Hindlimb muscle (tissue), 1 donor: ENCODE results near the gene FKBP9. TPM values are rescaled to one million over a fixed set of nuclear protein-coding genes. Genes with fewer than 3 reads are reported as not detected.
"Not testable (repeated sequence)": the region's sequence is repeated elsewhere in the genome, so short reads cannot be mapped to it uniquely, and the experiment has no call there.

Experiments used
- DNase-seq: peaks from one replicate; pipeline ENCODE4 v3.0.0-alpha.2; 2013
- polyA plus RNA-seq: library from polyadenylated mRNA; unstranded; fragments of 120-200 nt; gene quantifications from one replicate; pipeline ENCODE4 v1.2.1, GENCODE V29; 2013; ENCODE audit not compliant: insufficient read length

The FKBP9 gene
- 132 TPM for polyA plus RNA-seq

- DNase-seq, result peak; percentile 90
Observed at GRCh38 chr7:32957326-32958045, at the start of gene FKBP9. TSS of gene FKBP9 (plus strand) at chr7:32957440. CDS start at chr7:32957574, 134 bp downstream.

- DNase-seq, result no peak
Observed at GRCh38 chr7:32910195-32910594, 47.0 kb upstream of the FKBP9 start.

- DNase-seq, result no peak
Observed at GRCh38 chr7:32914184-32914583, 43.1 kb upstream of the FKBP9 start.

GRCh38 chr7:32915041-32915536 is 42.2 kb upstream of the FKBP9 start:
- DNase-seq, result no peak

GRCh38 chr7:32916006-32916405 is 41.2 kb upstream of the FKBP9 start:
- DNase-seq, result no peak

- not testable (repeated sequence) for DNase-seq
Observed at GRCh38 chr7:32916994-32917393, 40.2 kb upstream of the FKBP9 start.

GRCh38 chr7:32921896-32922295 is 35.3 kb upstream of the FKBP9 start:
- DNase-seq, result no peak

- no peak for DNase-seq
Observed at GRCh38 chr7:32928785-32929298, 28.4 kb upstream of the FKBP9 start.

- DNase-seq, result no peak
Observed at GRCh38 chr7:32929430-32930143, 27.7 kb upstream of the FKBP9 start.

GRCh38 chr7:32930378-32930777 is 26.9 kb upstream of the FKBP9 start:
- DNase-seq, result no peak

- DNase-seq, result no peak
Observed at GRCh38 chr7:32935558-32935957, 21.7 kb upstream of the FKBP9 start.

GRCh38 chr7:32936689-32937088 is 20.6 kb upstream of the FKBP9 start:
- no peak for DNase-seq

GRCh38 chr7:32937344-32938174 is 19.7 kb upstream of the FKBP9 start:
- peak; percentile 10 for DNase-seq

- DNase-seq, result no peak
Observed at GRCh38 chr7:32941181-32941580, 16.1 kb upstream of the FKBP9 start.

- DNase-seq, result peak; percentile 19
Observed at GRCh38 chr7:32941681-32942414, 15.4 kb upstream of the FKBP9 start.

- peak; percentile 82 for DNase-seq
Observed at GRCh38 chr7:32942415-32943251, 14.6 kb upstream of the FKBP9 start.

- no peak for DNase-seq
Observed at GRCh38 chr7:32943252-32944030, 13.8 kb upstream of the FKBP9 start.

GRCh38 chr7:32947420-32947983 is 9.7 kb upstream of the FKBP9 start:
- no peak for DNase-seq

- DNase-seq, result no peak
Observed at GRCh38 chr7:32948202-32948601, 9.0 kb upstream of the FKBP9 start.

GRCh38 chr7:32952876-32953275 is 4.4 kb upstream of the FKBP9 start:
- DNase-seq, result no peak
